C4-2B (cell line): ENCODE results near the gene DHX38.

Source experiments
- H3K27ac ChIP-seq: fragments of 450-650 bp; 2 replicates; pipeline ENCODE4 v1.5.1; 2017
- CTCF ChIP-seq: fragments of 450-650 bp; conservative IDR thresholded peaks from 2 replicates; pipeline ENCODE4 v1.5.1; 2017; ENCODE audit warnings: mild to moderate bottlenecking
- ZFX ChIP-seq: fragments of 450-650 bp; IDR thresholded peaks from 2 replicates; pipeline ENCODE4 v1.6.1; 2017

Gene DHX38

GRCh38 chr16:72126429-72126765, 32.8 kb downstream of the DHX38 start:
- no peak overlapping the region for H3K27ac ChIP-seq
- TF ChIP-seq CTCF = no peak
- no peak for TF ChIP-seq ZFX

GRCh38 chr16:72128701-72129100, 35.1 kb downstream of the DHX38 start:
- H3K27ac ChIP-seq = no peak overlapping the region
- TF ChIP-seq CTCF (no peak), ZFX (no peak)

- H3K27ac ChIP-seq = no peak overlapping the region
- TF ChIP-seq ZFX = no peak
- no peak for TF ChIP-seq CTCF
Observed at GRCh38 chr16:72129976-72130656, 36.5 kb downstream of the DHX38 start.

GRCh38 chr16:72131036-72131435, 37.4 kb downstream of the DHX38 start:
- H3K27ac ChIP-seq = no peak overlapping the region
- no peak for TF ChIP-seq CTCF
- no peak for TF ChIP-seq ZFX

- no peak for TF ChIP-seq CTCF
- TF ChIP-seq ZFX = no peak
- H3K27ac ChIP-seq = no peak overlapping the region
Observed at GRCh38 chr16:72132726-72133125, 39.1 kb downstream of the DHX38 start.

- TF ChIP-seq CTCF = no peak
- H3K27ac ChIP-seq = no peak overlapping the region
Observed at GRCh38 chr16:72134507-72134906, 40.9 kb downstream of the DHX38 start.

GRCh38 chr16:72137380-72138063, 43.9 kb downstream of the DHX38 start:
- no peak overlapping the region for H3K27ac ChIP-seq
- no peak for TF ChIP-seq ZFX
- TF ChIP-seq CTCF = no peak
